Measurements from ENCODE around the gene UTF1. TPM values are rescaled to one million over a fixed set of nuclear protein-coding genes. Genes with fewer than 3 reads are reported as not detected.

UTF1 gene
- total and polyA plus RNA-seq, 9 donors = 0.06 to 9.3 (median 2.5) TPM; not detected in 2

DNA sequence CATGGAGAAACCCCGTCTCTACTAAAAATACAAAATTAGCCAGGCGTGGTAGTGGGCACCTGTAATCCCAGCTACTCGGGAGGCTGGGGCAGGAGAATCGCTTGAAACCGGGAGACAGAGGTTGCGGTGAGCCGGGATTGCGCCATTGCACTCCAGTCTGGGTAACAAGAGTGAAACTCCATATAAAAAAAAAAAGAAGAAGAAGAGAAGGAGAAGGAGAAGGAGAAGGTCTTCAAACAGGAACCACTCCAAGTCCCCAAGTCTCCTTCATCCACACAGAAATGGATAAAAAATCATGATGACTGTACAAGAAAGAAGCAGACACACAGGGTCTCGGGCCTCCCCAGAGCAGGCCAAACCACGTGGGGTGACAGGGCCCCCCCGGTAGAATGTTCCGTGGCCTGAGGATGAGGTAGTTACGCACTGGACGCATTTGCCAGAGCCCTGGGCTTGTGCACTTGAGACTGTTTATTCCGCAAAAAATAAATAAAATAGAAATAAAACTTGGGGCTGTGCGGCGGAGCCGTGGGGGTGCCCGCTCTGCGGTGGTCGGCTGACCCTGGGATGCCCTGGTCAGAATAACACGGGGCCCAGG lies 23.4 kb downstream of the UTF1 start:
- H3K4me1 ChIP-seq (ENCODE audit: insufficient read depth) = peaks cover 55% of the 10 kb centered on the region
- TF ChIP-seq, protein P1, sequence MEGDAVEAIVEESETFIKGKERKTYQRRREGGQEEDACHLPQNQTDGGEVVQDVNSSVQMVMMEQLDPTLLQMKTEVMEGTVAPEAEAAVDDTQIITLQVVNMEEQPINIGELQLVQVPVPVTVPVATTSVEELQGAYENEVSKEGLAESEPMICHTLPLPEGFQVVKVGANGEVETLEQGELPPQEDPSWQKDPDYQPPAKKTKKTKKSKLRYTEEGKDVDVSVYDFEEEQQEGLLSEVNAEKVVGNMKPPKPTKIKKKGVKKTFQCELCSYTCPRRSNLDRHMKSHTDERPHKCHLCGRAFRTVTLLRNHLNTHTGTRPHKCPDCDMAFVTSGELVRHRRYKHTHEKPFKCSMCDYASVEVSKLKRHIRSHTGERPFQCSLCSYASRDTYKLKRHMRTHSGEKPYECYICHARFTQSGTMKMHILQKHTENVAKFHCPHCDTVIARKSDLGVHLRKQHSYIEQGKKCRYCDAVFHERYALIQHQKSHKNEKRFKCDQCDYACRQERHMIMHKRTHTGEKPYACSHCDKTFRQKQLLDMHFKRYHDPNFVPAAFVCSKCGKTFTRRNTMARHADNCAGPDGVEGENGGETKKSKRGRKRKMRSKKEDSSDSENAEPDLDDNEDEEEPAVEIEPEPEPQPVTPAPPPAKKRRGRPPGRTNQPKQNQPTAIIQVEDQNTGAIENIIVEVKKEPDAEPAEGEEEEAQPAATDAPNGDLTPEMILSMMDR (IDR thresholded peaks at IDR 0.05) = no peak
- no peak for TF ChIP-seq POLR2A (IDR thresholded peaks at IDR 0.05)
- H3K9me3 ChIP-seq = no peaks in the 10 kb centered on the region
- intact Hi-C loops (cut with DNase I) = no loop called here
- peak overlapping the region; percentile 65 to 90 for H3K27ac ChIP-seq
- H3K4me3 ChIP-seq = no peak overlapping the region
- 42 to 60% (median 42%) methylated on average over 22 of the region's 22 CpGs for WGBS, 3 donors
- H3K36me3 ChIP-seq = no peaks in the 10 kb centered on the region
- H3K27me3 ChIP-seq = no peaks in the 10 kb centered on the region
- DNase-seq = peak; percentile 70 to 86 (median 76)

DNA sequence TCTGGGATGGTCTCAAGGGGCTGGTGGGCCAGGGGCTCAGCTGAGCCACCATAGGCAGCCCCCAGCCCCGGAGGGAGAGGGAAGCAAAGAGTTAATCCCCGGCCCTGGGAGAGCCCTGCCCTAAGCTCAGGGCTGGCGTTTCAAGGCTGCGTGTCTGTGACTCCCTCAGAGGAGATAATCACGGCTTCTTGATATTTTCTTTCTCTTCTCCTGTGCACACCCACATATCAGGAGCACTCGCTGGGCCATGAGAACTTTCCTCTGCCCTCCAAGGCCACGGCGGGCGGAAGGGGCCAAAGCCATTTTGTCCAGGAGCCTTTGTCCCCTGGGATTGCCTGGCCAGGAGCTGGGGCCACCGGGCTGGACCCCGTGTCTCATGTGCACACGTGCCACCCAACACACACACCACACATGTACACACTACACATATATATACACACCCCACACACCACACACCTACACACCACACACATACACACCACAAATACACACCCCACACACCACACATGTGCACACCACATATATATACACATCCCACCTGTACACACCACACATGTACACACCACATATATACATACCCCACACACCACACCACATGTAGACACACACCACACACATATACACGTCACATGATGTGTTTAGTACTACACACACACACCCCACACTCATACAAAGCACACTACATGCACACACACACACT lies 24.6 kb downstream of the UTF1 start:
- Histone ChIP-seq H3K27ac (peak overlapping the region; percentile 65 to 90), H3K27me3 (no peaks in the 10 kb centered on the region), H3K4me1 (ENCODE audit: insufficient read depth) (peaks cover 45% of the 10 kb centered on the region), H3K36me3 (no peaks in the 10 kb centered on the region), H3K4me3 (no peak overlapping the region), H3K9me3 (no peaks in the 10 kb centered on the region)
- TF ChIP-seq POLR2A (IDR thresholded peaks at IDR 0.05) (no peak), EP300 (IDR thresholded peaks at IDR 0.05) (no peak)
- TF ChIP-seq, protein P1 (IDR thresholded peaks at IDR 0.05) = no peak
- intact Hi-C loops (cut with DNase I) = no loop called here
- DNase-seq = peak; percentile 42 to 76 (median 67)
- 10 to 20% (median 13%) methylated on average over 13 of the region's 13 CpGs for WGBS, 3 donors

DNA sequence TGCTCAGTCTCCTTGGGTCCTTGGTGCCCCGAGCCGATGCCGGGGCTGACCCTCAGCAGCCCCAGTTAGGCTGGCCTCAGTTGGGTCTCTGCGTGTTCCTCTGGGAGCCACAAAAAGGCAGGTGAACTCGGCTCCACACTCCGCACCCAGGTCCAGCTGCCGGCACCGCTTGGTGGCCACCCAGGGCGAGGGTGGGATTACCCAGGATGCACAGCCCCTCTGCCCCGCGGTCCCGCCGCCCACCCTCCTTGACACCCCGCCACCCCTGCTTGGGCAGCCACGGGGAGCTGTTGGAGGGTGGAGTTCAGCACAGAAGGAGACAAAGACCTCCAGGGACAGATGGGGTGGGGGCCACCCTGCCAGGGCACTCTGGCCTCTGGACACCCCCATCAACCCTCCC lies 25.3 kb downstream of the UTF1 start:
- intact Hi-C loops (cut with DNase I) = no loop called here
- 40 to 95% (median 75%) methylated on average over 12 to 15 of the region's 15 CpGs for WGBS, 3 donors
- Histone ChIP-seq H3K9me3 (no peaks in the 10 kb centered on the region), H3K4me3 (no peak overlapping the region), H3K27me3 (no peaks in the 10 kb centered on the region), H3K36me3 (no peaks in the 10 kb centered on the region), H3K4me1 (ENCODE audit: insufficient read depth) (peaks cover 41% of the 10 kb centered on the region), H3K27ac (peak overlapping the region; percentile 65 to 90)
- DNase-seq = peak in 3 of 5 donors; percentile 57 to 62 (median 57)
- TF ChIP-seq, protein P1 (IDR thresholded peaks at IDR 0.05) = no peak
- TF ChIP-seq POLR2A (IDR thresholded peaks at IDR 0.05) = no peak
- no peak for TF ChIP-seq EP300 (IDR thresholded peaks at IDR 0.05)

DNA sequence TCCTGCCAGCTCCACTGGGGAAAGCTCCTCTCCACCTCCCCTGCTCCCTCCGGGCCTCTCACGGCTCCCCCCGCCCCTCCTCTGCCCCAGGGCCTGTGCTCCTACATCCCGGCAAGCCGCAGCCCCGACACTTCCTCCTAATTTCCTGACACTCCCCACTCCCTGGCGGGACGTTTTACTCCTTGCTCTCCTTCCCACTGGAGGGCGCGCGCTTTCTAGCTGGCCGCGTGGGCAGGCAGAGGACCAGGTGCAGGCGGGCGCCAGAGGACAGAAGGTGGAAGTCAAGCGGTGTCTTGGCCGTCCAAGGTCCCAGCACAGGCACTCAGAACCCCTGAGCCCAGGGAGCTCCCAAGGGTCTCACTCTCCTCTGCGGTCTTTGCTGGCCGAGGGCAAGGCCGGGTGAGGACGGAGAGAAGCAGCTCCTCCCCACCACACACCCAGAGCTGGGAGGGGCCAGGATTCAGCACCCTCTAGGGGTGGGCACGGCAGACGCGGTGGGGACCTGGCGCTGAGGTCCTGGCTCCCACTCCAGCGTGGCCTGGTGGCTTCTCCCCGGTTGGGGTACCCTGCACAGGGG lies 27.6 kb downstream of the UTF1 start:
- Histone ChIP-seq H3K27me3 (no peaks in the 10 kb centered on the region), H3K4me1 (ENCODE audit: insufficient read depth) (peaks cover 30% of the 10 kb centered on the region), H3K27ac (peak overlapping the region; percentile 66 to 83), H3K9me3 (no peaks in the 10 kb centered on the region), H3K36me3 (no peaks in the 10 kb centered on the region), H3K4me3 (no peak overlapping the region)
- TF ChIP-seq EP300 (IDR thresholded peaks at IDR 0.05) = no peak
- no peak for TF ChIP-seq POLR2A (IDR thresholded peaks at IDR 0.05)
- TF ChIP-seq, protein P1 (IDR thresholded peaks at IDR 0.05) = peak; percentile 30 to 55 (median 46)
- DNase-seq = peak; percentile 79 to 84 (median 82)
- intact Hi-C loops (cut with DNase I) = no loop called here
- 1 to 4% (median 3%) methylated on average over 27 of the region's 27 CpGs for WGBS, 3 donors
